HG03558 (cell line): ENCODE data around the gene GPR132.

Source experiments
- ATAC-seq: cut with Tn5 transposase; IDR thresholded peaks from one replicate; pipeline ENCODE4 v1.9.1; 2021; ENCODE audit warnings: moderate number of reproducible peaks; ENCODE audit not compliant: unreplicated experiment; ENCODE audit errors: extremely low read depth

GPR132 gene

DNA sequence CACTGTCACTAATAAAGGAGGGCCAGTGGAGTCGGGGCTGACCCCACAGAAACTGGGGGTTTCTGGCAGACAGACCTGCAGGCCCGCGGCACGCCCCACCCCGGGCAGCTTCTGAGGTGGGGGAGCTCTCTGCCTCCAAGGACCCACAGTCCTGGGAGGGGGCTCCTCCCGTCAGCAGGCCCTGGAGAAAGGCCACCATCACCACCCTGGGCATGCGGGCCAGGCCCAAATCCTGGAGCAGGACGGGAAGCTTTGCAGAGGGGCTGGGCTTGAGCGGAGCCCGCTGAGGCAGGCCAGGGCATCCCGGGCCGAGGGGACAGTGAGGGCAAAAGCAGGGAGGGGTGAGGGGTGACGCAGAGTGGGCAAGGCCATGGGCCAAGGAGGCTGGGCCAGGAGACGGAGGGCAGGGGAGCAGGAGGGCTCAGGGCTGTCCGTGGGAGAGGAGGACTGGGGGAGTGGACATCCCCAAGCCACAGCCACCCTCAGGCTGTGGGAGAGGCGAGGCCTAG, 11.1 kb upstream of the GPR132 start:
- no peak for ATAC-seq

GRCh38 chr14:105075379-105076295, 10.4 kb upstream of the GPR132 start:
- no peak for ATAC-seq

DNA sequence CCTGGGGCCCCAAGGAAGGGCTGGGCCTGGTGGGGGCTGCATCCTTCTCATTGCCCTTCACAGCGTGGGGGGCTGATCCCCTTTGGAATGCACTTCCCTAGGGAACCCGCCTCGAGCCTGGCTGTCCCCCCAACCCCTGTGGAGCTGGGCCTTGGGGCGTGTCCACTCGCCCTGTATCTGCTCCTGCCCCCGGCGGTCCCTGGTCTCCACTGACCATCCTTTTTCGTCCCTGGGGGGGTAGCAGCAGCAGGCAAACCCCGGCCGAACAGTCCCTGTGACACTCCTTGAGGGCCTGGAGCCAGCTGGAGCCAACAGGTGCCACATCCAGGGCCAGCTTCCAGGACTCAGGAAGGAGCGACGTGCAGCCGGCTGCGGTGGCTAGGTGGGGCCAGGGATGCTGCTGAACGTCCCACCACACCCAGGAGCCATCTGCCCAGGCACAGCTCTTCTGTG, 9.4 kb upstream of the GPR132 start:
- ATAC-seq: no peak

- no peak for ATAC-seq
Observed at GRCh38 chr14:105073720-105074600, 8.7 kb upstream of the GPR132 start.

DNA sequence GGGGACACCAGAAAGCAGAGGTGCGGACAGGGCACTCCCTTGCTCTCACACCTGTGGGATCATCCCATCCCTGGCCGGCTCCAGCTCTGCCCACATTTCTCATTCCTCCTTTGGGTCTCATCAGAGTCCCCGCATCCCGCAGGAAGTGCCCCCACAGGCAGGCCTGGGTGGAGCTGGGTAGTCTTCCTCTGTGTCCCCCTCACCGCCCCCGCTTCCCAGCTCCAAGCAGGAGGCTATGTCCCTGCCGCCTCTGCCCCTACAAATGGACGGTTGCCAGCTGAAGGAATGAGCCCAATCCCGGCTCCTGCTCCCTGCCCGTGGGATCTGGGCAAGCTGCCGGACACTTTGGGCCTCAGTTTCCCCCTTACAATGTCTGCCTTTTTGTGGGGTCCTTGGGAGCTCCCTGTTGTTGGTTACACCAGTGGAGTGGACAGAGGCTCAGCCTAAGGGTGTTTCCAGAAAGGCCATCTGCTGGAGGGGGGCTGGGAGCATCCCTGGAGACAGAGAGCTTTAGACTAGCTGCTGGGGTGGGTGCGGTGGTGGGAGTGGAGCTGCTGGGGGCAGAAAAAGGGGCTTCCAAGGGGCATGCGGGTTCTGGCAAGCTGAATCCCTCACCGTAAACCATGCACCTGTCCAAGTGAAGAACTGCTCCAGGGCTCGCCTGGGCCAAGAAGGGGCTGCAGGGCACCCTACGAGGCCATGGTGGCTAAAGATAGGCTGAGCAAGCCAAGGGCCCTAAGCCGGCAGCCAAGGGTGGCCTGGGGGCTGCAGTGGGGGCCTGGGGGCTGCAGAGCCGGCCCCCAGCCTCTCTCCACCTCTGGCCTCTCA, 7.9 kb upstream of the GPR132 start:
- ATAC-seq: no peak

- no peak for ATAC-seq
Observed at GRCh38 chr14:105072381-105072861, 7.2 kb upstream of the GPR132 start.

DNA sequence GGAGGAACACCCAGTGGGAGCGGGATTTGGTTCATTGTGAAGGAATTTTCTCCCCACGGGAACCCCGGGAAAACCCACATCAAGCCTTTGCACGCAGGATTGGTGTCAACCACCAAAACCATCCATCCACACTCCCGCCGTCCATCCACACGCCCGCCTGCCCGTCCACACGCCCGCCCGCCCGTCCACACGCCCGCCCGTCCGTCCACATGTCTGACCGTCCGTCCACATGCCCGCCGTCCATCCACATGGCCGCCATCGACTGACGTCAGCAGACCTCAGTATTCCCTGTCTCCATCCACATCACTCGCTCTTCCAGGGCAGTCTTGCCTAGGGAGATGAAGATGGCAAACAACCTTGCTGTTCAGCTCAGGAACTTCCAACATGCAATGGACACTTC, 6.7 kb upstream of the GPR132 start:
- ATAC-seq: no peak

DNA sequence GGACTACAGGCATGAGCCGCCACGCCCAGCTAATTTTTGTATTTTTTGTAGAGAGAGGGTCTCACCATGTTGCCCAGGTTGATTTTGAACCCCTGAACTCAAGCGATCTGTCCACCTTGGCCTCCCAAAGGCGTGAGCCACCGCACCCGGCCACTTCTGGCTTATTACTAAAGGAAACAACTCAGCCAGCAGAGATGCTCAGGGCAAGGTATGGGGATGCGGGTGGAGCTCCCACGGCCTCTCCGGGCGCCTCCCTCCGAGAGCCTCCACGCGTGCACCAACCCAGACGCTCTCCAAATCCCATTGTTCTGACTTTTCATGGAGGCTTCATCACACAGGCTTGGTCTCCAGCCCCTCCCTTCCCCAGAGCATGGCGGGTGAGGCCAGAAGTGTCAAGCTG, 6.1 kb upstream of the GPR132 start:
- ATAC-seq: no peak

DNA sequence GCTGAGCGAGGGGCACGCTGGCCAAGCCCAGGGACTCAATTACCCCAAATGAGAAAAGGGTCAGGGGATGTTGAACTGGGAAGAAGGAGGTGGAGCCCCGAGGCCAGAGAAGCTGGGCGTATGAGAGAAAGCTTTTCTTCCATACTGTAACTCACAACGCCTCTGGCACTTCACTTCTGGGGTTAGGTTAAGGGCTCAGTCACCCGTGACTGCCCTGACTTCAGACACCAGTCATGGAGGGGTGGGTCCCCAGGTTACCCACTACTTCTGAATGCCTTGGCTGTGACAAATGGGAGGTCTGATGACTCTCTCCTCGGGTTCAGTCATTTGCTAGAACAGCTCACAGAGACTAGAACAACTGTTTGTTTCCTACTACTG, 5.5 kb upstream of the GPR132 start:
- ATAC-seq: no peak

GRCh38 chr14:105069871-105070759, 4.9 kb upstream of the GPR132 start:
- peak; percentile 25 for ATAC-seq

- ATAC-seq: no peak
Observed at GRCh38 chr14:105069522-105069870, 4.3 kb upstream of the GPR132 start.

- ATAC-seq: no peak
Observed at GRCh38 chr14:105068818-105069217, 3.6 kb upstream of the GPR132 start.

- ATAC-seq: no peak
Observed at GRCh38 chr14:105067969-105068301, 2.7 kb upstream of the GPR132 start.

GRCh38 chr14:105067140-105067968, 2.1 kb upstream of the GPR132 start:
- ATAC-seq: no peak

DNA sequence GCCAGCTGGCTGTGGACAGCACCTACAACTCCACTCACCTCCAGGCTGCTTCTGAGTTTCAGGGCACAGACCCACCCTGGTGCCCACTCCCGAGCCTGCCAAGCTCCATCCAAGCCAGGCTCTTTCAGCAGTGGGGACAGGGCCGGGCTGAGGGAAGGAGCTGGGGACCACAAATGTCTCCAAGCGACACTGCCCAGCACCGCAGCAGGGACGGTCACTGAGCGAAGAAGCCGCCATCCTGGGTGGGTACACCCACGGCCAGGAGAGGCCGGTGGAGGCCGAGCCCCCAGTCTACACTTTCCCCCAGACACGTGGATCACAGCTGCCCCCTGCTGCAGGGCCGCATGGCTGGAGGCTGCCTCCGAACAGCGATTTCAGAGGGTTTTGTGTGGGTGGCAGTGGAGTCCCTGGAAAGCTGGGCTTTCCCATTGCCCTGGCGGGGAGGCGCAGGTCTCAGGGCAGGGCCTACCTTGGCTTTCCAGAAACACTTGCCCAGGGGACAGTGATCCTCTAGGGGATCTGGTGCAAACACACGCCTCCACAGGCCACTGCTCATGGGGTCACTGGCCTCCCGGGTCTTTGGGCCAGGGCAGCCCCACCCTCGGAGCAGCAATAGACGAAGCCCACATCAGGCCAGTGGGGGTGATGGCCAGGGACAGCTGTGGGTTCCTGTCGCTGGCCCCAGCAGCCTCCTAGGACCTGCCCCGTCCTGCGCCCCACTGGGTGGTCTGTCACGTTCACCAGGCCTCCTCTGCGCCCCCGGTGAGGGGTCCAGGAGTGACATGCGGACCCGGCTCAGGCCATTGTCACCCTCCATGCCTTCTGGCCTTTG, 1.2 kb upstream of the GPR132 start:
- ATAC-seq: no peak

- ATAC-seq: no peak
Observed at GRCh38 chr14:105064721-105065143, 498 bp downstream of the GPR132 start.

DNA sequence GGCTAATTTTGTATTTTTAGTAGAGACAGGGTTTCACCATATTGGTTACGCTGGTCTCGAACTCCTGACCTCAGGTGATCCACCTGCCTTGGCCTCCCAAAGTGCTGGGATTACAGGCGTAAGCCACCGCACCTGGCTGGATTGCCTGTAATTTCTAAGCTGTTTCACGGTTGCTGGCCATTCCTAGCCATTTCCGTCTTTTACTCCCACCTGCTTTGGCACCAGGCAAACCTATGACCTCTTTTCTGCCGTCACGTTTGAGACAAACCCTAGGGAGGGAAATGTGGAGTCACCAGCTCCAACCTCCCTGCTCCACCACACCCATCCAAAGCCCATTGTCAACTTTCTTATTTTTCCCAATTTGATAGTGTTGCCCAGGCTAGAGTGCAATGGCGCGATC, 1.2 kb downstream of the GPR132 start:
- no peak for ATAC-seq
